SK-N-MC (cell line): Measurements from ENCODE around the gene PPIG.

ENCODE experiments used
- DNase-seq: peaks from one replicate; pipeline ENCODE4 v3.0.0-alpha.2; 2011; ENCODE audit warnings: low read depth, low spot score
- H3K27ac ChIP-seq: fragments of 200-600 bp; sonication (generic); 2 replicates; pipeline ENCODE4 v1.5.1; 2016; ENCODE audit warnings: mixed run types
- H3K36me3 ChIP-seq: fragments of 200-600 bp; sonication (generic); 2 replicates; pipeline ENCODE4 v1.6.1; 2017; ENCODE audit warnings: antibody characterized with exemption, low read length, mixed read lengths; ENCODE audit not compliant: insufficient read depth
- H3K4me3 ChIP-seq: fragments of 200-600 bp; sonication (generic); 2 replicates; pipeline ENCODE4 v1.5.1; 2016
- H3K9ac ChIP-seq: fragments of 200-600 bp; sonication (generic); 2 replicates; pipeline ENCODE4 v1.8.0; 2017; ENCODE audit warnings: mixed run types, mixed read lengths; ENCODE audit not compliant: insufficient read length
- H3K9me3 ChIP-seq: fragments of 200-600 bp; sonication (generic); 2 replicates; pipeline ENCODE4 v1.6.1; 2017; ENCODE audit warnings: low read depth, mild to moderate bottlenecking, antibody characterized with exemption, low read length, moderate library complexity, mixed read lengths
- EZH2 ChIP-seq: fragments of 200-600 bp; sonication (generic); IDR thresholded peaks from one replicate; pipeline ENCODE4 v1.6.1; 2017; ENCODE audit warnings: antibody characterized with exemption
- FOXP2 ChIP-seq: optimal IDR thresholded peaks from 2 replicates; pipeline ENCODE3; 2011; ENCODE audit warnings: mild to moderate bottlenecking, moderate library complexity; ENCODE audit not compliant: insufficient read depth; ENCODE audit errors: extremely low read length, control extremely low read depth
- POLR2AphosphoS5 ChIP-seq: IDR thresholded peaks from 2 replicates; pipeline ENCODE4 v1.6.1; 2012; ENCODE audit warnings: mild to moderate bottlenecking, low read depth, low read length, borderline replicate concordance

Gene PPIG

DNA sequence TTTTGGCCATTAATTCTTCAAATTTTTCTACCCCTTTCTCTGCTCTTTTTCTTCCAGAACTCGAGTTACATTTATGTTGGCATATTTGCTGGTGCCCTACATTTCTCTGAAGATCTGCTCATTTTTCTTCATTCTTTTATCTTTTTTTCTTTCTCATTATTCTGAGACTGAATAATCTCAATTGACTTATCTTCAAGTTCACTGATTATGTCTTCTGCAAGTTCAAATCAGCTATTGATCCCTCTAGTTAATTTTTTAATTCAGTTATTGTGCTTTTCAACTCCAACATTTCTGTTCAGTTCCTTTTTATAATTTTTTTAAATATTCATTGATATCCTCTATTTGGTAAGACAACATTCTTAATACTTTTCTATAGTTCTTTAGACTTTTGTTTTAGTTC is 106.8 kb downstream of the PPIG start:
- H3K36me3 ChIP-seq, result no peaks in the 10 kb centered on the region
- H3K9me3 ChIP-seq, result no peaks in the 10 kb centered on the region
- no peak overlapping the region for H3K27ac ChIP-seq
- H3K9ac ChIP-seq, result no peak overlapping the region
- no peak for DNase-seq
- no peak overlapping the region for H3K4me3 ChIP-seq
- no peak for TF ChIP-seq EZH2
- TF ChIP-seq FOXP2, result no peak
- TF ChIP-seq POLR2AphosphoS5, result no peak
